Stomach (tissue), 9 donors: ENCODE measurements around the gene LRMDA. TPM values are rescaled to one million over a fixed set of nuclear protein-coding genes. Genes with fewer than 3 reads are reported as not detected.

Experiments
- DNase-seq, 2 donors: peaks; one replicate each; pipeline versions ENCODE4 v3.0.0 to v3.0.0-alpha.2; 2013 to 2019
- H3K27ac ChIP-seq, 5 donors: fragments of 200-600 bp in 4 of 5; sonication (generic) in 4 of 5; one replicate each; pipeline ENCODE4 v1.5.1; 2013 to 2019; ENCODE audit warnings: mild to moderate bottlenecking in 1 of 5, moderate library complexity in 1 of 5
- H3K27me3 ChIP-seq, 3 donors: fragments of 200-600 bp; sonication (generic); one replicate each; pipeline ENCODE4 v1.5.1; 2017 to 2019; ENCODE audit warnings: mixed run types in 1 of 3
- H3K36me3 ChIP-seq, 4 donors: fragments of 200-600 bp; sonication (generic); 1 replicate in 3 of 4; 2 replicates in 1 of 4; pipeline ENCODE4 v1.5.1; 2016 to 2019
- H3K4me1 ChIP-seq, 4 donors: fragments of 200-600 bp; sonication (generic); one replicate each; pipeline ENCODE4 v1.5.1; 2016 to 2019
- H3K4me3 ChIP-seq, 4 donors: fragments of 200-600 bp; sonication (generic) in 3 of 4; one replicate each; pipeline ENCODE4 v1.5.1; 2016 to 2019; ENCODE audit warnings: mild to moderate bottlenecking in 1 of 4
- H3K9me3 ChIP-seq, 4 donors: fragments of 200-600 bp; sonication (generic); one replicate each; pipeline ENCODE4 v1.5.1; 2016 to 2019
- CTCF ChIP-seq, 7 experiments: fragments of 450-650 bp in 4 of 7; fragments of 200-600 bp in 3 of 7; sonication (generic) in 3 of 7; IDR thresholded peaks; one replicate each; pipeline ENCODE4 v1.5.1; 2016 to 2019; ENCODE audit warnings: antibody characterized with exemption in 7 of 7, control low read depth in 2 of 7, mild to moderate bottlenecking in 1 of 7
- EP300 ChIP-seq: sonication (generic); formaldehyde crosslinking; IDR thresholded peaks from one replicate; pipeline ENCODE4 v1.6.1; 2017; ENCODE audit warnings: antibody characterized with exemption
- POLR2A ChIP-seq, 4 donors: fragments of 450-650 bp; IDR thresholded peaks; one replicate each; pipeline ENCODE4 v1.6.1; 2016; ENCODE audit warnings: antibody characterized with exemption in 4 of 4, control low read depth in 2 of 4, mild to moderate bottlenecking in 1 of 4, moderate library complexity in 1 of 4
- POLR2AphosphoS5 ChIP-seq, 3 donors: sonication (generic); formaldehyde crosslinking; IDR thresholded peaks; one replicate each; pipeline ENCODE4 v1.6.1; 2016; ENCODE audit warnings: antibody characterized with exemption in 3 of 3
- WGBS, 5 donors: extraction: QIAGEN DNeasy Blood & Tissue Kit in 3 of 5; methylation state at CpG; one replicate each; pipeline versions ENCODE4 v1.1.5 to v1.1.7; 2013 to 2018; 5-methylcytosine and 5-hydroxymethylcytosine counted together
- intact Hi-C: fragments of 100-400 bp; cut with DNase I; formaldehyde crosslinking; loops from one replicate; pipeline ENCODE4 v1.15.1; 2023; ENCODE audit warnings: low total_unique reads
- polyA plus RNA-seq, 3 donors: library from polyadenylated mRNA; stranded (reverse); fragments of 200-250 nt; gene quantifications; one replicate each; pipeline ENCODE4 v1.2.3, GENCODE V29; 2013
- total RNA-seq, 5 donors: library from RNA; depleted of rRNA; stranded (reverse); fragments of >200 nt; gene quantifications; one replicate each; pipeline versions ENCODE4 v1.1.0 to v1.2.3, GENCODE V29; 2014 to 2016
- donor health status: healthy with polysubstance abuse.
- donor health status: Bipolar disorder and iron deficiency.
- donor health status: healthy.

Gene LRMDA
- total and polyA plus RNA-seq, 8 donors, result 1.3 to 30.2 (median 13.6) TPM; not detected in 1

- no peak for TF ChIP-seq POLR2AphosphoS5 (IDR thresholded peaks at IDR 0.05)
- TF ChIP-seq POLR2A (IDR thresholded peaks at IDR 0.05), result no peak
- no peak for TF ChIP-seq CTCF (IDR thresholded peaks at IDR 0.05)
- TF ChIP-seq EP300, result no peak
- no peak overlapping the region for H3K4me3 ChIP-seq
- no peak for DNase-seq
- 93 to 98% (median 93%) methylated on average over 4 of the region's 4 CpGs for whole genome bisulfite sequencing, 5 donors
- no peaks in the 10 kb centered on the region for H3K9me3 ChIP-seq
- intact Hi-C loops, result no loop called here
- H3K36me3 ChIP-seq, result no peaks in the 10 kb centered on the region
- no peaks in the 10 kb centered on the region for H3K27me3 ChIP-seq
- no peak overlapping the region for H3K27ac ChIP-seq
- H3K4me1 ChIP-seq, result no peaks in the 10 kb centered on the region
These were observed 925.1 kb downstream of the LRMDA start for GRCh38 chr10:76356557-76356956.

GRCh38 chr10:76357726-76358415 lies 926.4 kb downstream of the LRMDA start:
- no peaks in the 10 kb centered on the region for H3K9me3 ChIP-seq
- H3K27ac ChIP-seq, result no peak overlapping the region
- no peak for DNase-seq
- intact Hi-C loops, result no loop called here
- TF ChIP-seq CTCF (IDR thresholded peaks at IDR 0.05) (no peak), POLR2A (IDR thresholded peaks at IDR 0.05) (no peak), EP300 (no peak), POLR2AphosphoS5 (IDR thresholded peaks at IDR 0.05) (no peak)
- no peaks in the 10 kb centered on the region for H3K36me3 ChIP-seq
- no peak overlapping the region for H3K4me3 ChIP-seq
- no peaks in the 10 kb centered on the region for H3K4me1 ChIP-seq
- WGBS, 5 donors, result 90 to 93% (median 92%) methylated on average over 8 of the region's 8 CpGs
- H3K27me3 ChIP-seq, result no peaks in the 10 kb centered on the region

- no peak for DNase-seq
- 92 to 97% (median 93%) methylated on average over 5 of the region's 5 CpGs for WGBS, 5 donors
- no peaks in the 10 kb centered on the region for H3K9me3 ChIP-seq
- intact Hi-C loops, result no loop called here
- H3K27ac ChIP-seq, result no peak overlapping the region
- H3K4me1 ChIP-seq, result no peaks in the 10 kb centered on the region
- H3K27me3 ChIP-seq, result no peaks in the 10 kb centered on the region
- TF ChIP-seq CTCF (IDR thresholded peaks at IDR 0.05) (no peak), POLR2A (IDR thresholded peaks at IDR 0.05) (no peak), EP300 (no peak), POLR2AphosphoS5 (IDR thresholded peaks at IDR 0.05) (no peak)
- H3K36me3 ChIP-seq, result no peaks in the 10 kb centered on the region
- no peak overlapping the region for H3K4me3 ChIP-seq
These were observed 927.4 kb downstream of the LRMDA start for GRCh38 chr10:76358743-76359395.

GRCh38 chr10:76375761-76376160 lies 944.3 kb downstream of the LRMDA start:
- H3K36me3 ChIP-seq, result no peaks in the 10 kb centered on the region
- WGBS, 5 donors, result 76 to 94% (median 83%) methylated on average over 1 of the region's 1 CpG
- intact Hi-C loops, result no loop called here
- no peak for DNase-seq
- H3K4me3 ChIP-seq, result no peak overlapping the region
- no peaks in the 10 kb centered on the region for H3K4me1 ChIP-seq
- H3K9me3 ChIP-seq, result no peaks in the 10 kb centered on the region
- no peak overlapping the region for H3K27ac ChIP-seq
- no peaks in the 10 kb centered on the region for H3K27me3 ChIP-seq
- no peak for TF ChIP-seq POLR2A (IDR thresholded peaks at IDR 0.05)
- TF ChIP-seq POLR2AphosphoS5 (IDR thresholded peaks at IDR 0.05), result no peak
- TF ChIP-seq EP300, result no peak
- TF ChIP-seq CTCF (IDR thresholded peaks at IDR 0.05), result no peak
